Adipose tissue (tissue), 3 donors: ENCODE data around the gene RPTOR. TPM values are rescaled to one million over a fixed set of nuclear protein-coding genes. Genes with fewer than 3 reads are reported as not detected.
"Not testable (repeated sequence)": the region's sequence is repeated elsewhere in the genome, so short reads cannot be mapped to it uniquely, and the experiment has no call there.

ENCODE experiments used
- H3K27ac ChIP-seq: one replicate; pipeline ENCODE4 v1.5.1; 2013; ENCODE audit warnings: low read depth, low read length
- WGBS, 3 donors: extraction: QIAGEN DNeasy Blood & Tissue Kit; methylation state at CpG; one replicate each; pipeline ENCODE4 v1.1.7; 2013; 5-methylcytosine and 5-hydroxymethylcytosine counted together
- polyA plus RNA-seq, 3 donors: library from polyadenylated mRNA; stranded (reverse); fragments of 200-250 nt; gene quantifications; one replicate each; pipeline ENCODE4 v1.2.3, GENCODE V29; 2013
- donor health status: healthy with polysubstance abuse.
- donor health status: Bipolar disorder and iron deficiency.
- donor health status: healthy.

Gene RPTOR, protein sequence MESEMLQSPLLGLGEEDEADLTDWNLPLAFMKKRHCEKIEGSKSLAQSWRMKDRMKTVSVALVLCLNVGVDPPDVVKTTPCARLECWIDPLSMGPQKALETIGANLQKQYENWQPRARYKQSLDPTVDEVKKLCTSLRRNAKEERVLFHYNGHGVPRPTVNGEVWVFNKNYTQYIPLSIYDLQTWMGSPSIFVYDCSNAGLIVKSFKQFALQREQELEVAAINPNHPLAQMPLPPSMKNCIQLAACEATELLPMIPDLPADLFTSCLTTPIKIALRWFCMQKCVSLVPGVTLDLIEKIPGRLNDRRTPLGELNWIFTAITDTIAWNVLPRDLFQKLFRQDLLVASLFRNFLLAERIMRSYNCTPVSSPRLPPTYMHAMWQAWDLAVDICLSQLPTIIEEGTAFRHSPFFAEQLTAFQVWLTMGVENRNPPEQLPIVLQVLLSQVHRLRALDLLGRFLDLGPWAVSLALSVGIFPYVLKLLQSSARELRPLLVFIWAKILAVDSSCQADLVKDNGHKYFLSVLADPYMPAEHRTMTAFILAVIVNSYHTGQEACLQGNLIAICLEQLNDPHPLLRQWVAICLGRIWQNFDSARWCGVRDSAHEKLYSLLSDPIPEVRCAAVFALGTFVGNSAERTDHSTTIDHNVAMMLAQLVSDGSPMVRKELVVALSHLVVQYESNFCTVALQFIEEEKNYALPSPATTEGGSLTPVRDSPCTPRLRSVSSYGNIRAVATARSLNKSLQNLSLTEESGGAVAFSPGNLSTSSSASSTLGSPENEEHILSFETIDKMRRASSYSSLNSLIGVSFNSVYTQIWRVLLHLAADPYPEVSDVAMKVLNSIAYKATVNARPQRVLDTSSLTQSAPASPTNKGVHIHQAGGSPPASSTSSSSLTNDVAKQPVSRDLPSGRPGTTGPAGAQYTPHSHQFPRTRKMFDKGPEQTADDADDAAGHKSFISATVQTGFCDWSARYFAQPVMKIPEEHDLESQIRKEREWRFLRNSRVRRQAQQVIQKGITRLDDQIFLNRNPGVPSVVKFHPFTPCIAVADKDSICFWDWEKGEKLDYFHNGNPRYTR (N-terminal part only)
- polyA plus RNA-seq: 10 to 100 TPM in 1 of 3 donors, 1 to 10 TPM in 2; 5.8 to 13.2 (median 7.5) TPM

DNA sequence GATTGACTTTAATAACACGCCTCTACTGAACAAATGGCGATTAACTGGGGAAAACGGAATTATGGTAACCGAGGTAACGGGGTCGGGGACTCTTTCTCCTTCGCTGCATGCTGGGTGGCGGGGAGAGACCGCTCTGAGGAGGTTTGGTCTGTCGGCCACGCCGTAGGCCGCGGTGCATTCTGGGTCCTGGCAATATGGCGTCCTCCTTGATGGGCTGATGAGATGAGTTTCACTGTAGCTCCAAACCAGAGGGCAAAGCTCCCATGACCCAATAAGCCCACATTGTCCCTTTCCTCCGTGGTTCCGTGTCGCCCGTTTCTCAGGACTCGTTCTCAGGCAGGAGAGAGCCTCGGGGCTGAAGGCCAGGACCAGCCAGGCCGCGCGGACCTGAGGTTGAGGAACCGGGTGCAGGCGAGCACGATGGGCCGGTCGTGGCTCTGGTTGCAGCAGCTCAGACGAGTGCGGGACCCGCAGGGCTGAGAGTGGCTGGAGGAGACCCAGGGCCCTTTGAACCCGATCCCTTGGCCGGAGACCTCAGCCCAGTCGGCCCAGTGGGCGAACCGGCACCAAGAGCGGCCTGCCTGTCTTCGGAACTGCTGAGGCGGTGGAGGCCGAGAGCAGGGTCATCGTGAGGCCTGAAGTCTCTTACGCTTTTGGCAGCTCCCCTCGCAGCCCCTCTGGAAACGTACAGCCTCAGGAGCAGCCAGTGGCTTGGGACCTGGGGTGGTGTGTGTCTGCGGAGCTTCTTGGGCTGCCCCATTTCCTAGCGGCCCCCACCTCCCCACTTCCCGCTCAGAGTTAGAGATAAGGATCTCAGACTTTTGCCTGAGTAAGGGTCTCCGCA lies at the start of gene RPTOR:
Gene RPTOR (plus strand): TSS at position 184 of the 844 bp plus-strand sequence. CDS start 792 bp downstream, outside the sequence.
- no peak within 1 kb of the TSS for H3K27ac ChIP-seq
- 0 to 1% (median 0%) methylated on average over 49 of the region's 49 CpGs for WGBS, 3 donors

DNA sequence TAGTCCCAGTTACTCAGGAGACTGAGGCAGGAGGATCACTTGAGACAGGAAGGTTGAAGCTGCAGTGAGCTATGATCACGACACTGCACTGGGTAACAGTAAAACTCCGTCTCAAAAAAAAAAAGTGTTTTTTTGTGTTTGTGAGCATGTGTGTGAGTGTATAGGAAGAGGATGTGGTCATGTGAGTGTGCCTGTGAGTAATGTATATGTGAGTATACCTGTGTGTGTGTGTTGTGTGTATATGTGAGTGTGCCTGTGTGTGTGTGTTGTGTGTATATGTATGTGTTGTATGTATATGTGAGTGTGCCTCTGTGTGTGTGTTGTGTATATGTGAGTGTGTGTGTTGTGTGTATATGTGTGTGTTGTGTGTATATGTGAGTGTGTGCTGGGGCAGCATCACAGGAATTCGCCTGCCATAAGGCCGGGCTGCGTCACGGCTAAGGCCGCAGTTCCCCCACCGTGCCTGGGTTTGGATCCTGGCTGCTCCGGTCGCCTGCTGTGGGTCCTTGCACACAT lies 46.9 kb upstream of the RPTOR start:
- H3K27ac ChIP-seq: no peak overlapping the region
- 54 to 66% (median 59%) methylated on average over 10 of the region's 10 CpGs for WGBS, 3 donors

DNA sequence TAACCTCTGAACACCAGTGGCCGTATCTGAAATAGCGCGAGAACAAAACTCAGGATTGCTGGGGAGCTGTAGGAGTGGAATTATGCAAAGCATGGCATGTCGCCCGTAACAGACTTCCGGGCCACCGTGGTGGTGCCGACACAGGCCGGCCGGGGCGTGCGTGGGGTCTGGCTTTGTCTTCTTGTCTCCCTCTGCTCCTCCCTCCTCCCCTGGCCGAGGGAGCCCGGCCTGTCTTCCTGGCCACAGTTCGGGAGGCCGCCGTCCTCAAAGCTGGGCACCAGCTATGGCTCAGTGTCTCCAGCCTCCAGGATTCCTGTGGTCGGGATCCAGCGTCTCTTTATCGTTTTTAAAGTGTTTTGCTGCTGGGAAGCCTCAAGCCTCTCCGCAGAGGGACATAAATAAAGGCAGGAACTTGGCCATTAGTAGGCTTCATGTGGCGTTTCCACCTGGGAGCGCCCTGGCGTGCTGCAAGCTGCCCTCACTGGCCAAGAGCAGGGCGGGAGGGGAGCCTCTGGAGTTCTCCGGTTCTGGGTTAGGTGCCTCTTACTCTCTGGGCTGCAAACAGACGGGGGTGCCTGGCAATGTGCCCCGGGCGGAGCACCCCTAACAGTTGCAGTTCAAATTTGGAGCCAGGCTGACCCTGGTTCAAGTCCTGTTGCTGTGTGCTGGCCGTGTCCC lies 46.3 kb upstream of the RPTOR start:
- H3K27ac ChIP-seq: no peak overlapping the region
- WGBS, 3 donors: 32 to 45% (median 41%) methylated on average over 28 to 30 of the region's 30 CpGs

DNA sequence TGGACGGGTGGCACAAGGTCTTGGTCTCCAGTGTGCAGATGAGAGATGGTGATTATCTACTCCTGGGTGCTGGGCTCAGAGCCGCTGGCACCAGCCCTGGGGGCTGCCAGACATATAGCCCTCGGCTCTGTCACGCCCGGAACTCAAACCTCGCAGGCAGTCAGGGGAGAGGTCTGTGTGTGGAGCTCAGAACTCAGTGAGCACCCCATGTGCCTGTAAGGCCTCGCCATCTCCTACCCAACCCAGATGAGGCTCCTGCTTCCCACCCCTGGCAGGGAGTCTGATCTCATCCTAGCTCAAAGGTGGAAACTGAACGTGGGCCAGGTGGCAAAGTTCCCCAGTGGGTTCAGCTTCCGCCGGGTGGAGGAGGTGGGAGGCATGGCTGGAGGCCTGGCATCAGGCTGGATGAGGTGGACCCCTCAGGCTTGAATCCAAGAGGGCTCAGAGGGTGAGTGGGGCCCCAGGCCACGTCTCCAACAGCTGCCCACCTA lies 45.7 kb upstream of the RPTOR start:
- H3K27ac ChIP-seq: no peak overlapping the region
- 76 to 81% (median 78%) methylated on average over 11 of the region's 11 CpGs for WGBS, 3 donors

DNA sequence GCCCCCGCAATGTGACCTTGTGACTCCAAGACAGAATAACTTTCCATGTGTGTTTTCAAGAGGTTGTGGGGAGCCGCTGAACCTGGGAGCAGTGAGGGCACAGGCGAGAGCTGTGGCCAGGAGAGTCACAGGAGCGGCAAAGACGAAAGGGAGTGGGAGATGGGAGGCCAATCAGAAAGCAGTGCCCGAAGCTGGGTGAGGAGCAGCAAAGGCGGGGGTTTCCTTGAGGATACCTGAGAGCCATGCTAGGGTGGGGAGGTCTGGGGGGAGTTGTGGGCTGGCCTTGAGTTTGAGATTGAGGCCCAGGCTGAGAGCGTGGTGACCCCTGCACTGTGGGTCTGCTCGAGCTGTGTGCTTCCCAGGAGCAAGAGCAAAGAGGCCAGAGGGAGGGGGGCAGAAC lies 45.1 kb upstream of the RPTOR start:
- 73 to 87% (median 79%) methylated on average over 8 to 9 of the region's 9 CpGs for WGBS, 3 donors
- no peak overlapping the region for H3K27ac ChIP-seq

DNA sequence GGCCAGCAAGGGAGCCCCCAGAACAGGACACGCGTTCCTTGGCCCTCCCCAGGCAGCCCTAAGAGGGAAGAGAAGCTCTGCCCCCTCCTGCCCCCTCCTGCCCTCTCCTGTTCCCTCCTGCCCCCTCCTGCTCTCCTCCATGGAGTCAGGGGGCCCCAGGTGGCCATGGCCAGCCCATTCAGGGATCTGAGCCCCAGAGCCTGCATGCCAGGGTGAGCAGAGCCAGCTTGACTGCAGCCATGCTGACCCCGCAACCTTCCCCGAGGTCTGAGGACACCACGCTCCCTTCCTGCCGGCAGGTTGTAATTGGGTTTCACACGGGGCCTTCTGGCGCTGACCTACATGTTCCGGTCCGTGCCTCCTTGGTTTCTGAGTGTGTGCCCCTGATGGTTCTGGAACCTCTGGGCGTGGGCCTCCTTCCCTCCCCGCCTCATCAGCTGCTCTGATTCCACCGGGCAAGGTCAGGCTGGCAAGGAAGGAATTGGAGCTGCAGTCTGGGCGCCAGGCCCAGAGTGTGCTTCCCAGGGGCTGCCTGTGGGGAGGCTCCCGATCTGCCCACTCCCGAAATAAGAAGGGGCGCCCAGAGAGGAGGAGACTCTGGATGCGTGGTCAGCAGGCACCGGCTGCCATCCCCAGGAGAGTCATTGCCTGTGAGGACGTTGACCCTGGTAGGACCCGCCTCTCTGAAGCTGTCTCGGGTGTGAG lies 44.5 kb upstream of the RPTOR start:
- no peak overlapping the region for H3K27ac ChIP-seq
- WGBS, 3 donors: 58 to 72% (median 64%) methylated on average over 21 to 22 of the region's 22 CpGs

DNA sequence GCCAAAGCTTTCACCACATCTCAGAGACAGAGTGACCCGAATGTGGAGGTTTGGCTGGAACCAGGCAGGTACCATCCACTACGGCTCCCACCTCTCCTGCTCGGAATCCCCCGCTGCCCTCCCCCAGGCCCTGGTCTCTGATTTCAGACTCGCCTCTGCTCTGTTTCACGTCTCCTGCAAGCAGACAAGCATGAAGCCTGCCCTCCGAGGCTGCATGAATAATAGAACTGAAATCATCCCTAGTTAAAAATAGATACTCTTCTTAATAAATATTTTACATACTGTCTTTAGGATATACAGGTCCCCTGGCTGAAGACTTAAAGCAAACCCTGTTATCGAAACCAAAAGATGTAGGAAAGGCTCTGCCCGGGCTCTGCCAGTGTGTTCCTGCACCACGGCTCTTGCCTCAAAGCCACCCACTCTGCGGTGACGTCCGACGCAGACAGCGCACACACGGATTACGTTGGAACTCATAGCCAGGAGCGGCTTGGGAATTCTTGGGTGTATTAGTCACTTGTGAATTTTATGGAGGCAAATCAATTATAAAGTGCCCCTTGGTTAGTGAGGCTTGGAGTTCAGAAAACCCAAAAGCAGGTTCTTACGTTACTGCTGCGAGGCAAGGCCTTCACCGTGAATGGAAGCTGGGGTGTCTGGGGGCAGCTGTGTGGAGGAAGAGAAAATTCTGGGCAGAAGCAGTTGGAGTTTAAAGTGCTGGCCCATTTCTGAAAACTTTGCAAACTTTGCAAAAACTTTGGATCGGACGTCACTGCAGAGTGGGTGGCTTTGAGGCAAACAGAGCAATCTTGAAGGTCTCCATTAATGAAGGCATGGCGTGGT lies 42.7 kb upstream of the RPTOR start:
- WGBS, 3 donors: 70 to 72% (median 71%) methylated on average over 24 of the region's 24 CpGs
- H3K27ac ChIP-seq: no peak overlapping the region

DNA sequence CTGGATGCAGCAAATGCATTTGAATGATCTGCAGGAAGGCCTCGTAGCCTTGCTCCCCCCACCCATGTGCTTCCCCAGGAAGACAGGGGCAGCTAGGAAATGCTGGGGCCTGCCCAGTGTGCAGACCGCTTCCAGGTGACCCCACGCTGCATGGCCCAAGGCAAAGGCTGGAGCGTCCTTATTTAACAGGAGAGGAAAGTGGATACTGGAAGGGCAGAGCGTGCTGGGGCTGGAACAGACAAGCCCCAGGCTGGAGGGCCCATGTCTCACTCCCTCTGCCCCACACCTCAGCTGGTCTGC lies 42.1 kb upstream of the RPTOR start:
- WGBS, 3 donors: 71 to 84% (median 77%) methylated on average over 5 of the region's 5 CpGs
- H3K27ac ChIP-seq: no peak overlapping the region

DNA sequence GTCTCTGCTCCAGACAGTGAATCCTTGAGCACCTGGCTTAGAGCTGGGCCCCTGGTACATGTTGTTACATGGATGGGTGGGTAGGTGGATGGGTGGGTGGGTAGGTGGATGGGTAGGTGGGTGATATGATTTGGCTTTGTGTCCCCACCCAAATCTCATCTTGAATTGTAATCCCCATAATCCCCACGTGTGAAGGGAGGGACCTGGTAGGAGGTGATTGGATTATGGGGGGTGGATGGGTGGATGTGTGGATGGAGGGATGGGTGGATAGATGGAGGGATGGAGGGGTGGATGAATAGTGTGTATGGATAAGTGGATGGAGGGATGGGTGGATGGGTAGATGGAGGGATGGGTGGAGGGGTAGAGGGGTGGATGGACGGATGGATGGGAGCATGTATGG lies 41.6 kb upstream of the RPTOR start:
- no peak overlapping the region for H3K27ac ChIP-seq
- 69 to 88% (median 84%) methylated on average over 2 of the region's 2 CpGs for WGBS, 3 donors

DNA sequence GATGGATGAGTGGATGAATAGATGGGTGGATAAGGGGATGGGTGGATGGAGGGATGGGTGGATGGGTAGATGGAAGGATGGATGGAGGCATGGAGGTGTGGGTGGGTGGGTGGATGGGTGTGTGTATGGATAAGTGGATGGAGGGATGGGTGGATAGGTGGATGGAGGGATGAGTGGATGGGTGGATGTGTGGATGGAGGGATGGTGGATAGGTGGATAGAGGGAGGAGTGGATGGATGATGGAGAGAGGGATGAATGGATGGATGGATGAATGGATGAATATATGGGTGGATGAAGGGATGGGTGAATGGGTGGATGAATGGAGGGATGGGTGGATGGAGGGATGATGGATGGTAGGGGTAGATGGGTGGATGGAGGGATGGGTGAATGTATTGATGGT lies 40.7 kb upstream of the RPTOR start:
- H3K27ac ChIP-seq: no peak overlapping the region

DNA sequence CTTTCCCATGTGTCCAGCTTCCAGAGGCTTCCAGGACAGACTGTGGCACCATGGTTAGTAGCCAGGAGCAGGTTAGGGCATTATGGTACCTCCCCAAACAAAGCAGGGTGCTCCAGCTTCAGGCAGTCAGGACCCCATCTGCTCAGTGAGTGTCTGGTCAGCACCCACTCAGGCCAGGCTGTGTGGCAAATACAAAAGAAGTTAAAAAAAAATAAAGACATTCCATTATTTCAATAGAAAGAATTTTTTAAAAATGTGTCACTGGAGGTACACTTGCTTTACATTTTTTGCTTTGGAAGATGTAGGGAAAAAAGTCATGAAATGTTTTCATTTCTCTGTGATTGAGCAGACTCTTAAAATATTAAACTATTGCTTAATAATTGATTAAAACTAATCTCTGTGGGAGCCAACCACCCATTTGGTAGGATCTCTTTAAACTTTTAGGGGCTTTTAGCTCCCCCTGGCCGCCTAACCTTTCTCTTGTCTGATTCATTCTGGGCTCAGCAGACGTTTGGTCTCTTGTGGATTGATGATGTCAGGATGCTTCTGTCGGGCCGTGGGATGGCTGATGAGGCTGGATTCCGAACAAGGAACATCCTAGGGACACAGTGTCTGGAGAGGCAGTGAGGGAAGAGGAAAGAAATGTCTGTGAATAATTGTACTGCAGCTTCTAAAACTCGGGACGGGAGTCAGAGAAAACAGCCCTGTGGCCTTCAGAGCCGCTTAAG lies 39.8 kb upstream of the RPTOR start:
- no peak overlapping the region for H3K27ac ChIP-seq
- whole genome bisulfite sequencing, 3 donors: 21 to 33% (median 22%) methylated on average over 8 of the region's 8 CpGs

DNA sequence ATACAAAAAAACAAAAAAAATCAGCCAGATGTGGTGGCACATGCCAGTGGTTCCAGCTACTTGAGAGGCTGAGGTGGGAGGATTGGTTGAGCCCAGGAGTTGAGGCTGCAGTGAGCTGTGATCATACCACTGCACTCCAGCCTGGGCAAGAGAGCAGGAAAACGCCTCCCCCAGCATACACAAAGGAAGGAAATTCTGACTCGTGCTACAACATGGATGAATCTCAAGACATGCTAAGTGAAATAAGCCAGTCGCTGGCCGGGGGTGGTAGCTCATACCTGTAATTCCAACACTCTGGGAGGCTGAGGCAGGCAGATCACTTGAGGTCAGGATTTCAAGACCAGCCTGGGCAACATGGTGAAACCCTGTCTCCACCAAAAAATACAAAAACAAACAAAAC lies 37.5 kb upstream of the RPTOR start:
- not testable (repeated sequence) for H3K27ac ChIP-seq
- 39 to 53% (median 50%) methylated on average over 4 of the region's 4 CpGs for WGBS, 3 donors

DNA sequence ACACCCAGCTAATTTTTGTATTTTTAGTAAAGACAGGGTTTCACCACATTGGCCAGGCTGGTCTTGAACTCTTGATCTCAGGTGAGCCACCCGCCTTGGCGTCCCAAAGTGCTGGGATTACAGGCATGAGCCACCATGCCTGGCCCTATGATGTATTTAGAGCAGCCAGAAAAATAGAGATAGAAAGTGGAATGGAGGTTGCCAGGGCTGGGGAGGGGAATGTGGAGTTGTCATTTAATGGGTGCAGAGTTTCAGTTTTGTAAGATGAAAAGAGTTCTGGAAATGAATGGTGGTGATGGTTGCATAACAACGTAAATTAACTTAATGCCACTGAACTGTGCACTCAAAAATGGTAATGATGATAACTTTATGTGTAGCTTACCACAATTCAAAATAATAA lies 36.7 kb upstream of the RPTOR start:
- H3K27ac ChIP-seq: no peak overlapping the region
- WGBS, 3 donors: 87 to 96% (median 88%) methylated on average over 3 of the region's 3 CpGs

DNA sequence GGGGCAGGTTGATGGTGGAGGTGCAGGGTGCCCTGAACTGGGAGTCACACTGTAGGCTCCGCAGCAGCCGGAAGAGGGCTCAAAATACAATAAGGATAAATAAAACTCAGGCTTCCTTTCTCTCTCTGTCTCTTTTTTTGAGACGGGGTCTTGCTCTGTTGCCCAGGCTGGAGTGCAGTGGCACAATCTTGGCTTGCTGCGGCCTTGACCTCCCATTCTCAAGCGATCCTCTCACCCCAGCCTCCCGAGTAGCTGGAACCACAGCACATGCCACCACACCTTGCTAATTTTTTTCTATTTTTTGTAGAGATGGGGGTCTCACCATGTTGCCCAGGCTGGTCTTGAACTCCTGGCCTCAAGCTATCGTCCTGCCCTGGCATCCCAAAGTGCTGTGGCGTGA lies 35.3 kb upstream of the RPTOR start:
- 68 to 76% (median 73%) methylated on average over 8 of the region's 8 CpGs for WGBS, 3 donors
- H3K27ac ChIP-seq: no peak overlapping the region

DNA sequence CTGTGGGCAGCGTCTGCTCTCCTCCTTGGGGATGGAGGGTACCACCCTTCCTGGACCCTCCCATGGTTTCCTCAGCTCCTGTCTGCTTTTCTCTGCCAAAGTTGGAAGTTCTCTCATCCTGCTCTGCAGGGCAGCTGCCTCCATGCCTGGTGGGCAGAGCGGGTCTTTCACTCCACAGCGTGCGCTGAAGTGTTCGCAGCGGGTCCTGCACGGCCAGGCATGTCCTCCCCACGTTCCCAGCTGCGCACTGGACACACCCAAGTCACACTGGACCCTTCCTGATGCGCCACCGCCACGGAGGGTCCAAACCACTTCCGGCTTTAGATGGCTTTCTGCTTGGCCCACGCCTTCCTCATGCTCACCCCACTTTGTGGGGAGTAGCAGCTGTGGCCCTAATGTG lies 34.5 kb upstream of the RPTOR start:
- no peak overlapping the region for H3K27ac ChIP-seq
- WGBS, 3 donors: 77 to 81% (median 80%) methylated on average over 14 of the region's 14 CpGs

DNA sequence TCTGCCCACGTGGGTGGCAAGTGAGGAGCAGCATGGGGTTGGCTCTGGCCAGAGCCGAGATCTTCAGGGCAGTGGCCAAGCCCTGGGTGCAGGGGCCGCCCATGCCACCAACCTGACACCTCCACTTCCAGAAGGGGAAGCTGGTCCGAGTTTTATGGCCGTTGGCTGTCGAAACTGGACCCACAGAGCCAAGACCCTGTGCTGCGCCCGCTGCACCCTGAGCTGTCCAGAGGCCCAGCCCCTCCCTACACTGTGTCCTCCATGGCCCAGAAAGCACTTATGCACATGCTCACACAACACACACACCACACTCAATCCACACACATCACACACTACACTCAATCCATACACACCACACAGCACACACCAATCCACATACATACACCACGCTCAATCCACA lies 33.9 kb upstream of the RPTOR start:
- no peak overlapping the region for H3K27ac ChIP-seq
- 72 to 82% (median 77%) methylated on average over 9 of the region's 9 CpGs for WGBS, 3 donors
